K562 (cell line): ENCODE results near the gene MYMX. TPM values are rescaled to one million over a fixed set of nuclear protein-coding genes. Genes with fewer than 3 reads are reported as not detected.
A peak's percentile ranks its signal among the peaks of the same experiment; 100 is the strongest.

Experiments used
- CBX8 ChIP-seq: fragments of 200-600 bp; sonication (generic); IDR thresholded peaks from 2 replicates; pipeline ENCODE4 v1.6.1; 2012; ENCODE audit warnings: borderline replicate concordance, mixed run types, low read depth, mild to moderate bottlenecking, moderate library complexity, mixed read lengths, low read length, control low read depth, inconsistent platforms; ENCODE audit not compliant: poor library complexity, severe bottlenecking; ENCODE audit errors: extremely low read depth
- HDAC1 ChIP-seq, 2 experiments: fragments of 450-650 bp; IDR thresholded peaks; 2 replicates each; pipeline ENCODE4 v1.6.1; 2016 to 2017; ENCODE audit warnings: inconsistent platforms in 1 of 2, mild to moderate bottlenecking in 1 of 2, moderate library complexity in 1 of 2
- KDM4B ChIP-seq, 2 experiments: fragments of 450-650 bp in 1 of 2; sonication (generic) in 1 of 2; IDR thresholded peaks; 2 replicates each; pipeline ENCODE4 v1.6.1; 2016 to 2017; ENCODE audit warnings: borderline replicate concordance in 2 of 2, antibody characterized with exemption in 1 of 2, low read depth in 1 of 2, mild to moderate bottlenecking in 1 of 2
- MTF1 ChIP-seq: fragments of 250-450 bp; sonication (Bioruptor Pico); IDR thresholded peaks from 2 replicates; pipeline ENCODE4 v1.9.0; 2021; ENCODE audit warnings: moderate library complexity, mild to moderate bottlenecking, inconsistent platforms, borderline replicate concordance
- MYNN ChIP-seq, 2 experiments: sonication (generic); formaldehyde crosslinking in 1 of 2; IDR thresholded peaks; 2 replicates each; pipeline versions ENCODE4 v1.5.0 to v1.6.1; 2016 to 2020; ENCODE audit warnings: antibody characterized with exemption in 1 of 2, missing genetic modification reagents in 1 of 2
- NFXL1 ChIP-seq: fragments of 450-650 bp; formaldehyde crosslinking; IDR thresholded peaks from 2 replicates; pipeline ENCODE4 v1.4.0; 2021; ENCODE audit warnings: mild to moderate bottlenecking
- NONO ChIP-seq, 2 experiments: fragments of 200-400 bp in 1 of 2; fragments of 450-650 bp in 1 of 2; formaldehyde crosslinking in 1 of 2; IDR thresholded peaks; 2 replicates each; pipeline ENCODE4 v1.6.1; 2017; ENCODE audit warnings: low read depth in 2 of 2, mild to moderate bottlenecking in 2 of 2, moderate library complexity in 2 of 2, low read length in 1 of 2
- SPI1 ChIP-seq: IDR thresholded peaks from 2 replicates; pipeline ENCODE4 v1.6.1; 2011; ENCODE audit warnings: low read depth, low read length, control low read depth, borderline replicate concordance
- SREBF2 ChIP-seq: sonication (generic); formaldehyde crosslinking; IDR thresholded peaks from 2 replicates; pipeline ENCODE4 v1.4.0; 2020; ENCODE audit warnings: mild to moderate bottlenecking, missing genetic modification reagents
- XRCC3 ChIP-seq: fragments of 450-650 bp; IDR thresholded peaks from 2 replicates; pipeline ENCODE4 v1.6.1; 2017; ENCODE audit warnings: mild to moderate bottlenecking, moderate library complexity
- ZKSCAN3 ChIP-seq: fragments of 250-450 bp; sonication (Bioruptor Pico); IDR thresholded peaks from 2 replicates; pipeline ENCODE4 v1.4.0; 2020
- ZNF263 ChIP-seq: sonication (generic); formaldehyde crosslinking; IDR thresholded peaks from 2 replicates; pipeline ENCODE4 v1.8.0; 2022; ENCODE audit warnings: mild to moderate bottlenecking, missing genetic modification reagents, borderline replicate concordance
- polyA plus RNA-seq, 8 experiments: library from polyadenylated mRNA; depleted of rRNA in 4 of 8; stranded (reverse) in 5 of 8; unstranded in 3 of 8; fragments of >200 nt; fragmentation: Nextera tagmentation in 2 of 8; fragmentation: Illumina TruSeq in 1 of 8; extraction: Ambion mirVana in 2 of 8; extraction: Trizol in 1 of 8; gene quantifications; 2 replicates each; pipeline versions ENCODE4 v1.2.1 to v1.2.3, GENCODE V29; 2011 to 2014; ENCODE audit warnings: inconsistent platforms in 1 of 8, missing spikeins in 1 of 8
- total RNA-seq, 7 experiments: library from RNA; depleted of rRNA in 6 of 7; stranded (reverse); fragments of >200 nt in 6 of 7; fragmentation: Illumina TruSeq in 2 of 7; extraction: Trizol in 2 of 7; gene quantifications; 2 replicates each; pipeline versions ENCODE4 v1.2.1 to v1.2.3, GENCODE V29; 2011 to 2021; ENCODE audit warnings: low replicate concordance in 1 of 7
- TF ChIP-seq, protein P1 (sequence below): fragments of 250-450 bp; sonication (Bioruptor Pico); IDR thresholded peaks from 2 replicates; pipeline ENCODE4 v1.4.0; 2020; ENCODE audit warnings: mild to moderate bottlenecking, moderate library complexity
- TF ChIP-seq, protein P2 (sequence below): fragments of 250-450 bp; sonication (Bioruptor Pico); IDR thresholded peaks from 2 replicates; pipeline ENCODE4 v1.5.0; 2021
- TF ChIP-seq, protein P3 (sequence below): sonication (generic); formaldehyde crosslinking; IDR thresholded peaks from 2 replicates; pipeline ENCODE4 v1.8.0; 2023; ENCODE audit warnings: mild to moderate bottlenecking, missing genetic modification reagents
- TF ChIP-seq, protein P4 (sequence below): sonication (generic); formaldehyde crosslinking; IDR thresholded peaks from 2 replicates; pipeline ENCODE4 v1.8.1; 2022; ENCODE audit warnings: missing genetic modification reagents
- TF ChIP-seq, protein P5 (sequence below): sonication (generic); formaldehyde crosslinking; IDR thresholded peaks from 2 replicates; pipeline ENCODE4 v1.8.1; 2023; ENCODE audit warnings: mild to moderate bottlenecking, missing genetic modification reagents

MYMX gene
- total and polyA plus RNA-seq, 9 of the 15 experiments (the other 6 are each of a cell fraction or from before 2014, with no cell fraction given): 0.12 TPM; not detected in 8

DNA sequence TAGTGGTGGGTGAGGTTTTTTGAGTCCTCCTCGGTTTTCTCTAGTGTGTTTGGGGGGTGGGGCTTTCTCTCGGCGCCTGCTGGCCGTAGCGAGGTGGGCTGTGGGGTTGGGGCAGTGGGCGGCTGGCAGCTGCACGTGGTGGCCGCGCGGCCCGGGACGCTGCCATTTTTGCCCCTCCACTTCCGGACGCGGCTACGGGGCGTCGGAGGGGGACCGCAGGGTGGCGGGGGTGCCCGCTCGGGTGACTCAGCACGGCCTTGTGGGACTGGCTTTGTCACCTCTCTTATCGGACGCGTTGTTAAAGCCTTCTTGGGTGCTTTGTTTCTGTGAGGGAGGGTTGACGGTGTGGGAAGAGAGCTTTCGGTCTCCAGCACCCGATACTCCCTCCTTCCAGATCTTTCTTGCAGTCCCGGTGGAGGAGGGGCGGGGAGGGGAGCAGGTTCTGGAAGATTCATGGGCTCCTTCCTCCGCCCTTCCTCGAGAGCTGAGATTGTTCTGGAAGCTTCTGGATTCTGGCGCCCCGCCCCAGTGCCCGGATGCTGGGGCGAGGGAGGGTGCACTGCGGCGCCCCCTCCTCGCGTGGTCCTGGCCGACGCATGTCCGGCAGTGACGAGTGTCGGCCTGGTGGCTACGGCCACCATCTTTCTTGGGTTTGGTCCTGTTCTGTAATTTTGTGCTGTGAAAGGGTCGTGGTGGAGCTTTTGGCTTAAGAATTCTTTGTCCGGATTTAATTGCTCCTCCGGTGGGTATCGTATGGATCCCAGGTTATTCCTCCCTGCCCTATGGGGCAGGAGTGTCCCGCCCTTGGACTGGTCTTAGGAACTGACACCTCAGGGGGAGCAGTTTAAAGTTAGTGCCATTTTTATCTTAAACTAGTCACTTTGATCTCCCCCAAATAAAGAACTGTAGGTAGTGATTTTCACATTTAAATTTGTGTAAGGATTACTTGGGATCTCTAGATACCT, 30.9 kb downstream of the MYMX start (continued):
- peak in 1 of 2 experiments; percentile 69; a peak in 1 of 4 replicates for TF ChIP-seq KDM4B (IDR thresholded peaks at IDR 0.05; ENCODE audit: borderline replicate concordance in 2 of 2, low read depth in 1 of 2)
- TF ChIP-seq SREBF2 (CRISPR knock-in tag): no peak
- no peak for TF ChIP-seq SPI1
- TF ChIP-seq, protein P1, sequence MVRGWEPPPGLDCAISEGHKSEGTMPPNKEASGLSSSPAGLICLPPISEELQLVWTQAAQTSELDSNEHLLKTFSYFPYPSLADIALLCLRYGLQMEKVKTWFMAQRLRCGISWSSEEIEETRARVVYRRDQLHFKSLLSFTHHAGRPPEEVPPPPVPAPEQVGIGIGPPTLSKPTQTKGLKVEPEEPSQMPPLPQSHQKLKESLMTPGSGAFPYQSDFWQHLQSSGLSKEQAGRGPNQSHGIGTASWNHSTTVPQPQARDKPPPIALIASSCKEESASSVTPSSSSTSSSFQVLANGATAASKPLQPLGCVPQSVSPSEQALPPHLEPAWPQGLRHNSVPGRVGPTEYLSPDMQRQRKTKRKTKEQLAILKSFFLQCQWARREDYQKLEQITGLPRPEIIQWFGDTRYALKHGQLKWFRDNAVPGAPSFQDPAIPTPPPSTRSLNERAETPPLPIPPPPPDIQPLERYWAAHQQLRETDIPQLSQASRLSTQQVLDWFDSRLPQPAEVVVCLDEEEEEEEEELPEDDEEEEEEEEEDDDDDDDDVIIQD (CRISPR knock-in tag): no peak
- TF ChIP-seq, protein P2, sequence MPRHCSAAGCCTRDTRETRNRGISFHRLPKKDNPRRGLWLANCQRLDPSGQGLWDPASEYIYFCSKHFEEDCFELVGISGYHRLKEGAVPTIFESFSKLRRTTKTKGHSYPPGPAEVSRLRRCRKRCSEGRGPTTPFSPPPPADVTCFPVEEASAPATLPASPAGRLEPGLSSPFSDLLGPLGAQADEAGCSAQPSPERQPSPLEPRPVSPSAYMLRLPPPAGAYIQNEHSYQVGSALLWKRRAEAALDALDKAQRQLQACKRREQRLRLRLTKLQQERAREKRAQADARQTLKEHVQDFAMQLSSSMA (CRISPR knock-in tag): no peak
- TF ChIP-seq, protein P3, sequence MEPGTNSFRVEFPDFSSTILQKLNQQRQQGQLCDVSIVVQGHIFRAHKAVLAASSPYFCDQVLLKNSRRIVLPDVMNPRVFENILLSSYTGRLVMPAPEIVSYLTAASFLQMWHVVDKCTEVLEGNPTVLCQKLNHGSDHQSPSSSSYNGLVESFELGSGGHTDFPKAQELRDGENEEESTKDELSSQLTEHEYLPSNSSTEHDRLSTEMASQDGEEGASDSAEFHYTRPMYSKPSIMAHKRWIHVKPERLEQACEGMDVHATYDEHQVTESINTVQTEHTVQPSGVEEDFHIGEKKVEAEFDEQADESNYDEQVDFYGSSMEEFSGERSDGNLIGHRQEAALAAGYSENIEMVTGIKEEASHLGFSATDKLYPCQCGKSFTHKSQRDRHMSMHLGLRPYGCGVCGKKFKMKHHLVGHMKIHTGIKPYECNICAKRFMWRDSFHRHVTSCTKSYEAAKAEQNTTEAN (CRISPR knock-in tag): no peak; the same call in none of the 2 replicates
- peak; percentile 97 to 100; a peak in 3 of 4 replicates for TF ChIP-seq HDAC1 (IDR thresholded peaks at IDR 0.05)
- no peak for TF ChIP-seq CBX8
- no peak for TF ChIP-seq MTF1 (CRISPR knock-in tag)
- TF ChIP-seq, protein P4, sequence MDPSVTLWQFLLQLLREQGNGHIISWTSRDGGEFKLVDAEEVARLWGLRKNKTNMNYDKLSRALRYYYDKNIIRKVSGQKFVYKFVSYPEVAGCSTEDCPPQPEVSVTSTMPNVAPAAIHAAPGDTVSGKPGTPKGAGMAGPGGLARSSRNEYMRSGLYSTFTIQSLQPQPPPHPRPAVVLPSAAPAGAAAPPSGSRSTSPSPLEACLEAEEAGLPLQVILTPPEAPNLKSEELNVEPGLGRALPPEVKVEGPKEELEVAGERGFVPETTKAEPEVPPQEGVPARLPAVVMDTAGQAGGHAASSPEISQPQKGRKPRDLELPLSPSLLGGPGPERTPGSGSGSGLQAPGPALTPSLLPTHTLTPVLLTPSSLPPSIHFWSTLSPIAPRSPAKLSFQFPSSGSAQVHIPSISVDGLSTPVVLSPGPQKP (CRISPR knock-in tag): no peak
- TF ChIP-seq, protein P5, sequence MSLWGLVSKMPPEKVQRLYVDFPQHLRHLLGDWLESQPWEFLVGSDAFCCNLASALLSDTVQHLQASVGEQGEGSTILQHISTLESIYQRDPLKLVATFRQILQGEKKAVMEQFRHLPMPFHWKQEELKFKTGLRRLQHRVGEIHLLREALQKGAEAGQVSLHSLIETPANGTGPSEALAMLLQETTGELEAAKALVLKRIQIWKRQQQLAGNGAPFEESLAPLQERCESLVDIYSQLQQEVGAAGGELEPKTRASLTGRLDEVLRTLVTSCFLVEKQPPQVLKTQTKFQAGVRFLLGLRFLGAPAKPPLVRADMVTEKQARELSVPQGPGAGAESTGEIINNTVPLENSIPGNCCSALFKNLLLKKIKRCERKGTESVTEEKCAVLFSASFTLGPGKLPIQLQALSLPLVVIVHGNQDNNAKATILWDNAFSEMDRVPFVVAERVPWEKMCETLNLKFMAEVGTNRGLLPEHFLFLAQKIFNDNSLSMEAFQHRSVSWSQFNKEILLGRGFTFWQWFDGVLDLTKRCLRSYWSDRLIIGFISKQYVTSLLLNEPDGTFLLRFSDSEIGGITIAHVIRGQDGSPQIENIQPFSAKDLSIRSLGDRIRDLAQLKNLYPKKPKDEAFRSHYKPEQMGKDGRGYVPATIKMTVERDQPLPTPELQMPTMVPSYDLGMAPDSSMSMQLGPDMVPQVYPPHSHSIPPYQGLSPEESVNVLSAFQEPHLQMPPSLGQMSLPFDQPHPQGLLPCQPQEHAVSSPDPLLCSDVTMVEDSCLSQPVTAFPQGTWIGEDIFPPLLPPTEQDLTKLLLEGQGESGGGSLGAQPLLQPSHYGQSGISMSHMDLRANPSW (CRISPR knock-in tag): no peak; the same call in 1 of the 2 replicates
- TF ChIP-seq XRCC3: no peak
- TF ChIP-seq ZKSCAN3 (CRISPR knock-in tag): no peak
- no peak for TF ChIP-seq ZNF263
- peak; percentile 82 for TF ChIP-seq MYNN (IDR thresholded peaks at IDR 0.05)
- no peak for TF ChIP-seq MYNN (CRISPR knock-in tag; IDR thresholded peaks at IDR 0.05)
- TF ChIP-seq NFXL1 (CRISPR knock-in tag): 0 out of 2 replicates have a peak, but pooled peaks have one; percentile 7
- peak; percentile 46 to 89; a peak in 2 of 4 replicates for TF ChIP-seq NONO (IDR thresholded peaks at IDR 0.05; ENCODE audit: low read depth in 2 of 2, low read length in 1 of 2)
